ENCODE data around the gene SETMAR. TPM values are rescaled to one million over a fixed set of nuclear protein-coding genes. Genes with fewer than 3 reads are reported as not detected.
"Not testable (repeated sequence)": the region's sequence is repeated elsewhere in the genome, so short reads cannot be mapped to it uniquely, and the experiment has no call there.

Gene SETMAR
- total RNA-seq, 1 donor from 2014 or later: 19.8 TPM

DNA sequence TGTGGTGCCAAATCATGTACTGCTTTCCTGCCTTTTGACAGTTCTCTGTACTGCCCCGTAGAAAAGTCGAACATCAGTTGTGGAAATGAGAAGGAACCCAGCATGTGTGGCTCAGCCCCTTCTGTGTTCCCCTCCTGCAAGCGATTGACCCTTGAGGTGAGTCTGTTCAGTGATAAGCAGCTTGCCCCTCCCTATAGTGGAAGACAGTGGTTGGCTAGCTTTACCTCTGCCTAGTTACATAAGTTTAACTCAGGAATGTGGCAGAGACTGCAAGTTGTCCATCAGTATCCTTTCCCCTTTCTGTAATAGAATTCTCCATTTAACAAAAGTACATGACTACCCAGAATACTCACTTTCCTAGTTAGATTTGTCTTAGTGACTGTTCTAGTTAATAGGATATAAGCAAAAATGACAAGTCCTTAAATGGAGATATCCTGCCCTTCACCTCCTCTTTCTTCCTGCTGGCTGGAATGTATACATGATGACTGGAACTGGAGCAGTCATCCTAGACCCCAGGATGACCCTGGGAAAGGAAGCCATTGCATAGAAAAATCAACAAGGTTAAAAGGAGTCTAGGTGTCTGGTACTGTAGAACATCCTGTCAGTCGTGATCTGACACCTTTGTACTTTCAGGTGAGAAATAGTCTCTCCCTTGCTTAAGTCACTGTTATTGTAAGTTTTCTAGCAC lies 10.6 kb downstream of the SETMAR start:
- no peak for DNase-seq (ENCODE audit: low spot score)

DNA sequence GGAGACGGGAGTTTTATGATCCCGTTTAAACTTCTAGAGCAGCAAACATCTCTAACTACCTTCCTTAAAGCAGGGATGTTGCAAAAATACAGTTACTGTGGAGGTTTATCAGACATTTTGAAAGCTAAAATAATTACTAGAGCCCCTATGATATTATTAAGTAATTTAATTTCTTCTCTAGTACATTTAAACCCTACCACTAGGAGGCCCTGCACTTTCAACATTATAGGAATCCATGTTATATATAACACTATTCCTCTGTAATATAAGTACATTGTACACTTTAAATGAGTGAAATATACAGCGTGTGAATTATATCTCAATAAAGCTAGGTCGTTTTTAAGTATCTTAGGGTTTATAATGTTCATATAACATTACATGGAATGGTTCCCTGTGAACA lies 11.5 kb downstream of the SETMAR start:
- no peak for DNase-seq (ENCODE audit: low spot score)

DNA sequence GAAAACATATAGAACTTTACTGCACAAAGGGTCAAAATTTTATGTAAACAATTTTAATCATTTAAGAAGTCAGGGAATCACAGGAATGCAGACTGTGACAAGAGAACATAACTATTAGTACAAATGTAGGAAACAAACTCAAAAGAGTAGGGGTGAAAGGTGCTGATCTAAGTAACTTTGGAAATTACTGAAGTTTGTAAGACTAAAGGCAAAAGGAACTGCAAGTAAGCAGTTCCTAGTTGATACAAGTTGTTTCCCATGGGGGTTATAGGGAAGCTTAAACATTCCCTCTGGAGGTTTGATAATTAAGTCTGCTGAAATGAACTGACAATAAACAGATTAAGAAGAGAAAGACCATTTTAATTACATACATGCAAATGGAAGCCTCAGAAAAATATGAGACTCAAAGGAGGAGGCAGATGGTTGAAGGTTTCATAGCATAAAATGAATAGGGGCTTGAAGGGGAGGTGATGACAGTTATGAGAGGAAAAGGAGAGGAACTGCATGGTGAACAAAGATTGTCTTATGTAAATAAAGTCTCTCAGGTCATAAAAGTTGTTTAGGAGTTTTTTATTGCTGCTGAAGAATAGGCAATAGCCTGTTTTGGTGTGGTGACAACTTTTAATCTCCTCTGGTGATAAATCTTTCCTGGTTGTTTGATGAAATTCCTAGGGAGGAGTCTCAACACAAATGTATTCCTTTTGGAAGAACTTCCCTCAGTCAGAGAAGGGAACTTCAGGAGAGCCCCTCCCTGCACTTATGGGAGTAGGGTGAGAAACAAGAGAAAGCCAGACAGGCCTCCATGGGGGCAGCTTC lies 17.1 kb downstream of the SETMAR start:
- no peak for DNase-seq (ENCODE audit: low spot score)

- no peak for DNase-seq (ENCODE audit: low spot score)
These were observed 18.6 kb downstream of the SETMAR start for GRCh38 chr3:4321732-4322131.

- no peak for DNase-seq (ENCODE audit: low spot score)
These were observed 19.5 kb downstream of the SETMAR start for GRCh38 chr3:4322635-4323034.

DNA sequence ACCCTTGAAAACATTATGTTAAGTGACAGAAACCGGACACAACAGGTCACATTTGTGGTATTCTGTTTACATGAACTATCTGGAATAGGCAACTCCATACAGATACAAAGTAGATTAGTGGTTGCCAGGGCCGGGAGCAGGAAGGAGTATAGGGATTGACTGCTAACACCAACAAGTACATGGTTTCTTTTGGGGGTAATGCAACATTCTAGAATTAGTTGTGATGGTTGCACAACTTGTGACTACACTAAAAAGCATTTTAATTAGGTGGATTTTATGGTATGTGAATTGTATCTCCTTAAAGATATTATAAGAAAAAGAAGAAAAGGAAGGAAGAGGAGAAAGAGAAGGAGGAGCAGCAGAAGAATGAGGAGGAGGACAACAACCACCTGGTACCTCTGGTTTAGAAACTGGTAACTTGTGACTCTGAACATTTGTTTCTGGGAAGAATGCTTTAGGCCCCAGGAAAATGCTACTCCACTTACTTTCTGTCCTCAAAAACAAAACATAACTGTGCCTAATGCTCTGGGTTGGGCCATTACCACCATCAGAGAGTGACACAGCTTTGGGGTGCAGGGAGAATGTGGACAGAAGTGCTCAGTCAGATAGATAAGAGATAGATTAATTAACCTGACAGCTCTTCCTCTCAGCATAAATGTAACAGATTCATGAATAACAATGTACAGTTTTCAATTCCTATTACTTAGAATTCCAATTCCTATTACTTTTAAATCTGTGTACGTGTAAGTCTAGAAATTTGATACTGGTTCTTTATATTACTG lies 20.3 kb downstream of the SETMAR start:
- no peak for DNase-seq (ENCODE audit: low spot score)

DNA sequence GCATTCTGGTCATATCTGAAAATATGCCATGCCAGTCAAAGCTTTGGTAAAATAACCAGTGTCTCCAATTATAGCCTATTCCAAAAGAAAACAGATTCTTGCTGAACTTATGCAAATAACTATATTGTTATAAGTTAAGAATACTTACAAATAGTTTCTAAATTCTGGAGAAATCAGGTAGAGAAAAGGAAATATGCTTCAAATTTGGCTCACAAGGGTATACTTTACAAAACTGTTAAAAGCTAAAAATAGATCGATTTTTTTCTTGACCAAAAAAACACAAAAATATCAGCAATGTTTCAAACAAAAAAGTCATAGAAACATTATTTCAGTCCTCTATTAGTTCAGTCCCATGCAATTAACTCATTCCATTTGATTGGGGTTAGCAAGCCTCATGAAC lies 23.7 kb downstream of the SETMAR start:
- no peak for DNase-seq (ENCODE audit: low spot score)

DNA sequence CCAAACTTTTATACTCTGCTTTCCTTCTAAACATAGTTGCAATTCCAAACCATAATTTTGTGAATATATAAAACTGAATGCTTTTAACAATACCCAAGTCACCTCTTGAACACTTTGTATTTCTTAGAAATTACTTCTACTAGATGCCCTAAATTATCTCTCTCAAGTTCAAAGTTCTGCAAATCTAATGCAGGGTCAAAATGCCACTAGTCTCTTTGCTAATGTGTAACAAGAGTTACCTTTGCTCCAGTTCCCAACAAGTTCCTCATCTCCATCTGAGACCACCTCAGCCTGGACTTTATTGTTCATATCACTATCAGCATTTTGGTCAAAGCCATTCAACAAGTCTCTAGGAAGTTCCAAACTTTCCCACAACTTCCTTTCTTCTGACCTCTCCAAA lies 26.6 kb downstream of the SETMAR start:
- DNase-seq (ENCODE audit: low spot score): not testable (repeated sequence)

GRCh38 chr3:4332111-4332510 lies 28.9 kb downstream of the SETMAR start:
- no peak for DNase-seq (ENCODE audit: low spot score)

- DNase-seq (ENCODE audit: low spot score): no peak
These were observed 29.4 kb downstream of the SETMAR start for GRCh38 chr3:4332574-4332973.

DNA sequence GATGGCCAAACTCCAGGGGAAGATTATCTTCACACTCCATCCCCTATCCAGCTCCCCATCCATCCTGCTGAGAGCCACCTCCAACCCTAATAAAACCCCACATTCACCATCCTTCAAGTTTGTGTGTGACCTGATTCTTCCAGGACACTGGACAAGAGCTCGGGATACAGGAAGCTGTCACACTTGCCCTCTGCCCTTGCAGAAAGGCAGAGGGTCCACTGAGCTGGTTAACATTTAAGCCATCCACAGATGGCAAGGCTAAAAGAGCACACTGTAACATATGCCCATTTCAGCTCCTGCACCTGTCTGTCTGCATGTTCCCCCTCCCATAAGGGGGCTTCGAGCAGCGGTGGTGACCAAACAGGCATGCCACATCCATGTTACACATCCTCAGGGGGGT lies 29.8 kb downstream of the SETMAR start:
- DNase-seq (ENCODE audit: low spot score): no peak

- DNase-seq (ENCODE audit: low spot score): no peak
These were observed 31.4 kb downstream of the SETMAR start for GRCh38 chr3:4334548-4334947.

DNA sequence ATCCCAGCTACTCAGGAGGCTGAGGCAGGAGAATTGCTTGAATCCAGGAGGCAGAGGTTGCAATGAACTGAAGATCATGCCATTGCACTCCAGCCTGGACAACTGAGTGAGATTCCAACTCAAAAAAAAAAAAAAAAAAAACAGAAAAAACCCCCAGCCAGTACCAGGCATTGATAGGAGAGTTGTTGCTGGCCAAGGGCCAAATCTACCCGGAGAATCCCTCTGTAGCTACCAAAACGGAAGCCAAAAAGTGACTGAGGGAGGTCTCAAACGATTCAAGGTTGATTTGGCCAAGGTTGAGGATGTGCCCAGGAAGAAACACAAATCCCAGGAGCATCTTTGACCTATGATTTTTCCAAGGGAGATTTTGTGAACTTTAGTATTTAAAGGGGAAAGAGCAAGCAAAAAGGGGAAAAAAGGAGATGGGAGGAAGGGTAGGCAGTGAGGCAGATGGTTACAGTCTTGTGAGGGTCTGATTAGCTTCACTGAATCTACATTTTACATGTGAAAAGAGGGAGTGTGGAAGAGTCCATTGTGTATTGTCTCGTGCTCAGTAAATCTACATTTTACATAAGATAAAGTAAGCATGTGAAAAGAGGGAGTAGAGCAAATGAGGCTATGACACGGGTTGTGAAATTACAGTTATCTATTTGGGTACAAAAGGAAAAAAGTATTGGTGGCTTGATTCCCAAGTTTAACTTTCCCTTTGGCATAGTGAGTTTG lies 32.8 kb downstream of the SETMAR start:
- DNase-seq (ENCODE audit: low spot score): no peak

- no peak for DNase-seq (ENCODE audit: low spot score)
These were observed 33.8 kb downstream of the SETMAR start for GRCh38 chr3:4336850-4337546.

DNA sequence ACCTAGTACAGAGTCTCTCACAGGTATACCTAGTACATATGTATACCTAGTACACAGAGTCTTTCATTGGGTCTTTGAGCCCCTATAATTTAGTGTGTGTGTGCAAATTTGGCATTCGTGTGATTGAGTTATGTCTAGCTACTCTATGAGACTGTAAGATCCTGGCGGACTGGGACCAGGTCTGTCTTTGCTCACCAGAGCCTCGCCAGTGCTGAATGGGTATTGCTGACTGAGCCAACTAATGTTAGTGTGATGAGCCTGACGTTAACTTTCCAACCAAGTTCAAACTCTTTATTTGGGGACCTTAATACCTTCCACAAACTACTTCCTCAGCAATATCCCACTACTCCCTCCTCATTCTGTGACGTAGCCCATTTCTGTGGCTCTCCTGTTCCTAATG lies 35.6 kb downstream of the SETMAR start:
- DNase-seq (ENCODE audit: low spot score): no peak

GRCh38 chr3:4340077-4340410 lies 36.9 kb downstream of the SETMAR start:
- no peak for DNase-seq (ENCODE audit: low spot score)

- no peak for DNase-seq (ENCODE audit: low spot score)
These were observed 37.5 kb downstream of the SETMAR start for GRCh38 chr3:4340411-4341335.

DNA sequence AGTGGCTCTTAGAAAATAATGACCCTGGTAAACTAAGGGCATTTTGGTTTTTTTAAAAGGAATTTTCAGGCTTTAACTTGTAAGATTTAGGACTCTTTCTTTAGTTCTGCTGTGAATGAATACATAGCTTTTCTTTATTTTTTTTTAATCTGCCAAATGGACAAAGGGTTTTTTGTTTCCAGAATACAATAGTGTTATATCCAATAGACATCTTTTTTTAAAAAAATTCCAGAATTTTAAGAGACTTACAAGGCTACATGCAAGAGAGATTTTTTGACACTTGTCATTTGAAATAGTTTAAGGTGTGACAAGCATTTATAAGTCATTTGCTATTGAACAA lies 38.1 kb downstream of the SETMAR start:
- DNase-seq (ENCODE audit: low spot score): no peak

DNA sequence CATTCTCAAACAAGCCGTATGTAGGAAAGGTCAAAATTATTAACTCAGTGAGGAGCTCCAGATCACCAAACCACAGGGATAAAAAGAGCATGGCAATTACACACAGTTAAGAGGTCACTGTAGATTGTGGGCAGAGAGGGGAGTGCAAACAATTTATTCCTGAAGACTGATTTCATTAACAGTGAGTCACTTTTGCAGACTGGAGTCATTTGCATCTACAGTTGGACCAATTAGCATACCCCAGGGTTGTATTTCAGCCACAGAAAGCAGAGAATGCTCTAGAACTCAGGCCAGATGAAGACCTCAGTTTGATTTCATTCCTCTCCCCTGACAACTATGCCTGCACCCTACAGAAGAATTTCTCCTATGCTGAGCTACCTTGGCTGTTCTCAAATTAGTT lies 40.1 kb downstream of the SETMAR start:
- DNase-seq (ENCODE audit: low spot score): no peak

DNA sequence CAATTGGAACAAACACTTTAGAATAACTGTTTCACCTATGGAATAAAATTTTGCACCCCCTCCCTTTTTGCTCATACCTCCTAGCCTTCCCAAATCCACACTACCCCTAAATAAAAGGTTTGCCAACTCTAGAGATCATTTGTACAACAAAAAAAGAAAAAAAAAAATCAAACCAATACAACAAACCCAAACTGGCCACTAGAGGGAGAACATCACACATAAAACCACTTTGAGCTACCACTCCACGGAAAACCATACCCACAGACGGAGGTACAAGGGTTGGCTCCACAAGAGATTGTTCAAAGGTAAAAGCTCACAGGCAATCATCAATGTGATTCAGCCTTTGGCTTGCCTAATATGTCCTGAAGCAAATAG lies 47.6 kb downstream of the SETMAR start:
- peak; percentile 63 for DNase-seq (ENCODE audit: low spot score)

All from ureter (tissue), 1 donor.